H1 (cell line): Measurements from ENCODE around the gene HES4.
"Not testable (repeated sequence)": the region's sequence is repeated elsewhere in the genome, so short reads cannot be mapped to it uniquely, and the experiment has no call there.

Source experiments
- EP300 ChIP-seq, 2 experiments: IDR thresholded peaks; 1 replicate in 1 of 2; 2 replicates in 1 of 2; pipeline ENCODE4 v1.6.1; 2011 to 2012; ENCODE audit warnings: low read depth in 2 of 2, low read length in 2 of 2, mild to moderate bottlenecking in 2 of 2, borderline replicate concordance in 1 of 2, inconsistent platforms in 1 of 2, moderate library complexity in 1 of 2
- EZH2 ChIP-seq: fragments of 200-600 bp; sonication (generic); IDR thresholded peaks from 2 replicates; pipeline ENCODE4 v1.7.1; 2012; ENCODE audit warnings: low read depth, mild to moderate bottlenecking, moderate library complexity, low read length, inconsistent platforms; ENCODE audit not compliant: severe bottlenecking
- GABPA ChIP-seq: IDR thresholded peaks from 2 replicates; pipeline ENCODE4 v1.6.1; 2011; ENCODE audit warnings: mild to moderate bottlenecking, low read length, moderate library complexity, borderline replicate concordance; ENCODE audit not compliant: insufficient read depth
- TF ChIP-seq, protein P1 (sequence below), 3 experiments: IDR thresholded peaks; 1 replicate in 2 of 3; 2 replicates in 1 of 3; pipeline versions ENCODE4 v1.5.1 to v1.6.1; 2011; ENCODE audit warnings: low read length in 3 of 3, mild to moderate bottlenecking in 3 of 3, inconsistent platforms in 2 of 3, low read depth in 1 of 3, moderate library complexity in 1 of 3; ENCODE audit not compliant: insufficient read depth in 1 of 3; ENCODE audit errors: control extremely low read depth in 1 of 3
- TF ChIP-seq, protein P2 (sequence below): IDR thresholded peaks from 2 replicates; pipeline ENCODE4 v1.6.1; 2012; ENCODE audit warnings: inconsistent platforms

DNA sequence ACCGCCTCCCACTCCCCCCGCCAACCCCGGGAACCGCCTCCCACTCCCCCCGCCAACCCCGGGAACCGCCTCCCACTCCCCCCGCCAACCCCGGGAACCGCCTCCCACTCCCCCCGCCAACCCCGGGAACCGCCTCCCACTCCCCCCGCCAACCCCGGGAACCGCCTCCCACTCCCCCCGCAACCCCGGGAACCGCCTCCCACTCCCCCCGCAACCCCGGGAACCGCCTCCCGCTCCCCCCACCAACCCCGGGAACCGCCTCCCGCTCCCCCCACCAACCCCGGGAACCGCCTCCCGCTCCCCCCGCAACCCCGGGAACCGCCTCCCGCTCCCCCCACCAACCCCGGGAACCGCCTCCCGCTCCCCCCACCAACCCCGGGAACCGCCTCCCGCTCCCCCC, 23.1 kb downstream of the HES4 start:
- TF ChIP-seq EP300 (IDR thresholded peaks at IDR 0.05; ENCODE audit: borderline replicate concordance in 1 of 2, low read depth in 2 of 2, low read length in 2 of 2); GABPA; EZH2: not testable (repeated sequence)
- TF ChIP-seq, protein P1, sequence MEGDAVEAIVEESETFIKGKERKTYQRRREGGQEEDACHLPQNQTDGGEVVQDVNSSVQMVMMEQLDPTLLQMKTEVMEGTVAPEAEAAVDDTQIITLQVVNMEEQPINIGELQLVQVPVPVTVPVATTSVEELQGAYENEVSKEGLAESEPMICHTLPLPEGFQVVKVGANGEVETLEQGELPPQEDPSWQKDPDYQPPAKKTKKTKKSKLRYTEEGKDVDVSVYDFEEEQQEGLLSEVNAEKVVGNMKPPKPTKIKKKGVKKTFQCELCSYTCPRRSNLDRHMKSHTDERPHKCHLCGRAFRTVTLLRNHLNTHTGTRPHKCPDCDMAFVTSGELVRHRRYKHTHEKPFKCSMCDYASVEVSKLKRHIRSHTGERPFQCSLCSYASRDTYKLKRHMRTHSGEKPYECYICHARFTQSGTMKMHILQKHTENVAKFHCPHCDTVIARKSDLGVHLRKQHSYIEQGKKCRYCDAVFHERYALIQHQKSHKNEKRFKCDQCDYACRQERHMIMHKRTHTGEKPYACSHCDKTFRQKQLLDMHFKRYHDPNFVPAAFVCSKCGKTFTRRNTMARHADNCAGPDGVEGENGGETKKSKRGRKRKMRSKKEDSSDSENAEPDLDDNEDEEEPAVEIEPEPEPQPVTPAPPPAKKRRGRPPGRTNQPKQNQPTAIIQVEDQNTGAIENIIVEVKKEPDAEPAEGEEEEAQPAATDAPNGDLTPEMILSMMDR (IDR thresholded peaks at IDR 0.05; ENCODE audit: control extremely low read depth in 1 of 3, insufficient read depth in 1 of 3, low read depth in 1 of 3, low read length in 3 of 3) = not testable (repeated sequence)
- TF ChIP-seq, protein P2, sequence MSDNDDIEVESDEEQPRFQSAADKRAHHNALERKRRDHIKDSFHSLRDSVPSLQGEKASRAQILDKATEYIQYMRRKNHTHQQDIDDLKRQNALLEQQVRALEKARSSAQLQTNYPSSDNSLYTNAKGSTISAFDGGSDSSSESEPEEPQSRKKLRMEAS = not testable (repeated sequence)
